Pons (tissue), 1 donor: ENCODE data around the gene C19orf12.
"Not testable (repeated sequence)": the region's sequence is repeated elsewhere in the genome, so short reads cannot be mapped to it uniquely, and the experiment has no call there.

Source experiments
- DNase-seq: peaks from one replicate; pipeline ENCODE4 v3.0.0-alpha.2; 2016; ENCODE audit warnings: low spot score

C19orf12 gene

GRCh38 chr19:29727906-29728305, 12.8 kb upstream of the C19orf12 start:
- DNase-seq = no peak

GRCh38 chr19:29724746-29725145, 9.7 kb upstream of the C19orf12 start:
- DNase-seq = no peak

- no peak for DNase-seq
Measured at GRCh38 chr19:29724102-29724641, 9.1 kb upstream of the C19orf12 start.

GRCh38 chr19:29717051-29717450, 2.0 kb upstream of the C19orf12 start:
- DNase-seq = no peak

GRCh38 chr19:29715701-29716581, 880 bp upstream of the C19orf12 start:
- DNase-seq = no peak

GRCh38 chr19:29714371-29714952, 599 bp downstream of the C19orf12 start:
- DNase-seq = no peak

- no peak for DNase-seq
Measured at GRCh38 chr19:29712744-29713516, 2.1 kb downstream of the C19orf12 start.

GRCh38 chr19:29711584-29712132, 3.4 kb downstream of the C19orf12 start:
- DNase-seq = no peak

- not testable (repeated sequence) for DNase-seq
Measured at GRCh38 chr19:29709440-29709798, 5.6 kb downstream of the C19orf12 start.

- DNase-seq = no peak
Measured at GRCh38 chr19:29708554-29709439, 6.3 kb downstream of the C19orf12 start.

GRCh38 chr19:29706635-29707034, 8.4 kb downstream of the C19orf12 start:
- DNase-seq = no peak

- DNase-seq = no peak
Measured at GRCh38 chr19:29705706-29706105, 9.4 kb downstream of the C19orf12 start.

GRCh38 chr19:29704562-29705558, 10.2 kb downstream of the C19orf12 start:
- no peak for DNase-seq

GRCh38 chr19:29702963-29703320, 12.1 kb downstream of the C19orf12 start:
- DNase-seq = no peak

GRCh38 chr19:29702161-29702962, 12.7 kb downstream of the C19orf12 start:
- no peak for DNase-seq

GRCh38 chr19:29700498-29700897, 14.6 kb downstream of the C19orf12 start:
- DNase-seq = no peak

GRCh38 chr19:29699861-29700260, 15.2 kb downstream of the C19orf12 start:
- no peak for DNase-seq

- no peak for DNase-seq
Measured at GRCh38 chr19:29697523-29698261, 17.4 kb downstream of the C19orf12 start.

- DNase-seq = no peak
Measured at GRCh38 chr19:29696565-29696846, 18.6 kb downstream of the C19orf12 start.
